ENCODE data around the gene SPATA21.
"Not testable (repeated sequence)": the region's sequence is repeated elsewhere in the genome, so short reads cannot be mapped to it uniquely, and the experiment has no call there.

SPATA21 gene

GRCh38 chr1:16376971-16377370, 60.3 kb downstream of the SPATA21 start:
- no peak for DNase-seq

- no peak for DNase-seq
Observed at GRCh38 chr1:16375521-16376340, 61.5 kb downstream of the SPATA21 start.

GRCh38 chr1:16374266-16374665, 63.0 kb downstream of the SPATA21 start:
- no peak for DNase-seq

GRCh38 chr1:16372535-16373285, 64.5 kb downstream of the SPATA21 start:
- DNase-seq = no peak

GRCh38 chr1:16371725-16372124, 65.5 kb downstream of the SPATA21 start:
- no peak for DNase-seq

GRCh38 chr1:16369821-16370220, 67.4 kb downstream of the SPATA21 start:
- no peak for DNase-seq

GRCh38 chr1:16367968-16368890, 69.0 kb downstream of the SPATA21 start:
- no peak for DNase-seq

- DNase-seq = peak; percentile 74
Observed at GRCh38 chr1:16367258-16367967, 69.8 kb downstream of the SPATA21 start.

- DNase-seq = peak; percentile 98
Observed at GRCh38 chr1:16366722-16367257, 70.4 kb downstream of the SPATA21 start, which contains the start of gene SZRD1. Gene SZRD1, plus strand, starts transcription at chr1:16367242. Its CDS starts 16 bp downstream, at chr1:16367258.

GRCh38 chr1:16365146-16365498, 72.1 kb downstream of the SPATA21 start:
- DNase-seq = not testable (repeated sequence)

GRCh38 chr1:16356867-16357266, 80.4 kb downstream of the SPATA21 start:
- no peak for DNase-seq

GRCh38 chr1:16354619-16355018, 82.6 kb downstream of the SPATA21 start:
- no peak for DNase-seq

- DNase-seq = no peak
Observed at GRCh38 chr1:16352842-16353535, 84.2 kb downstream of the SPATA21 start.

- DNase-seq = peak; percentile 90
Observed at GRCh38 chr1:16351994-16352841, 85.0 kb downstream of the SPATA21 start, which contains the start of gene FBXO42. Gene FBXO42, minus strand, starts transcription at chr1:16352480. Its CDS starts 37,062 bp downstream, at chr1:16315418.

GRCh38 chr1:16351456-16351993, 85.7 kb downstream of the SPATA21 start:
- no peak for DNase-seq

- no peak for DNase-seq
Observed at GRCh38 chr1:16349847-16350406, 87.3 kb downstream of the SPATA21 start.

All from NCI-H2171 (cell line).